GM15510 (cell line): ENCODE measurements around the gene BCAR3.

Source experiments
- POLR2A ChIP-seq: IDR thresholded peaks from 3 replicates; pipeline ENCODE4 v1.6.1; 2011; ENCODE audit warnings: borderline replicate concordance; ENCODE audit not compliant: insufficient read length; ENCODE audit errors: extremely low read depth

BCAR3 gene

GRCh38 chr1:93579891-93580290 lies 101.7 kb downstream of the BCAR3 start:
- no peak for TF ChIP-seq POLR2A

GRCh38 chr1:93578911-93579825 lies 102.5 kb downstream of the BCAR3 start:
- TF ChIP-seq POLR2A: no peak

- no peak for TF ChIP-seq POLR2A
Measured at GRCh38 chr1:93578433-93578830, 103.2 kb downstream of the BCAR3 start.

- no peak for TF ChIP-seq POLR2A
Measured at GRCh38 chr1:93577536-93578432, 103.9 kb downstream of the BCAR3 start.

GRCh38 chr1:93576746-93577145 lies 104.9 kb downstream of the BCAR3 start:
- no peak for TF ChIP-seq POLR2A

- no peak for TF ChIP-seq POLR2A
Measured at GRCh38 chr1:93576346-93576745, 105.3 kb downstream of the BCAR3 start.

GRCh38 chr1:93575621-93576284 lies 105.9 kb downstream of the BCAR3 start:
- TF ChIP-seq POLR2A: no peak

GRCh38 chr1:93574991-93575390 lies 106.6 kb downstream of the BCAR3 start:
- TF ChIP-seq POLR2A: no peak

- TF ChIP-seq POLR2A: no peak
Measured at GRCh38 chr1:93574511-93574910, 107.1 kb downstream of the BCAR3 start.

- no peak for TF ChIP-seq POLR2A
Measured at GRCh38 chr1:93573940-93574469, 107.6 kb downstream of the BCAR3 start.

GRCh38 chr1:93571623-93572310 lies 109.9 kb downstream of the BCAR3 start:
- TF ChIP-seq POLR2A: no peak

GRCh38 chr1:93569489-93569888 lies 112.1 kb downstream of the BCAR3 start:
- TF ChIP-seq POLR2A: no peak

GRCh38 chr1:93567255-93567918 lies 114.2 kb downstream of the BCAR3 start:
- no peak for TF ChIP-seq POLR2A
